NCI-H1417 (cell line): ENCODE results near the gene AKAP14.
"Not testable (repeated sequence)": the region's sequence is repeated elsewhere in the genome, so short reads cannot be mapped to it uniquely, and the experiment has no call there.

Experiments used
- DNase-seq, 3 experiments: peaks; one replicate each; lab custom pipeline; 2025; lab: John Stamatoyannopoulos, UW

Gene AKAP14

DNA sequence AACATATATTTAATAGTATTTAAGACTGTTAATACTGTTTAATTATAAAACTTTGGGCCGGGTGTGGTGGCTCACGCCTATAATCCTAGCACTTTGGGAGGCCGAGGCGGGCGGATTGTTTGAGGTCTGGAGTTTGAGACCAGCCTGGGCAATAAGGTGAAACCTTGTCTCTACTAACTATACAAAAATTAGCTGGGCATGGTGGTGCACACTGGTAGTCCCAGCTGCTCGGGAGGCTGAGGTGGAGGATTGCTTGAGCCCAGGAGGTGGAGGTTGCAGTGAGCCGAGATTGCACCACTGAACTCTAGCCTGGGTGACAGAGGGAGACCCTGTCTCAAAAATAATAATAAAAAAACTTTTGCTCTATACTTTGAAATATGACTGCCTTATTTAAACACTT lies 26.7 kb downstream of the AKAP14 start:
- DNase-seq = not testable (repeated sequence)

DNA sequence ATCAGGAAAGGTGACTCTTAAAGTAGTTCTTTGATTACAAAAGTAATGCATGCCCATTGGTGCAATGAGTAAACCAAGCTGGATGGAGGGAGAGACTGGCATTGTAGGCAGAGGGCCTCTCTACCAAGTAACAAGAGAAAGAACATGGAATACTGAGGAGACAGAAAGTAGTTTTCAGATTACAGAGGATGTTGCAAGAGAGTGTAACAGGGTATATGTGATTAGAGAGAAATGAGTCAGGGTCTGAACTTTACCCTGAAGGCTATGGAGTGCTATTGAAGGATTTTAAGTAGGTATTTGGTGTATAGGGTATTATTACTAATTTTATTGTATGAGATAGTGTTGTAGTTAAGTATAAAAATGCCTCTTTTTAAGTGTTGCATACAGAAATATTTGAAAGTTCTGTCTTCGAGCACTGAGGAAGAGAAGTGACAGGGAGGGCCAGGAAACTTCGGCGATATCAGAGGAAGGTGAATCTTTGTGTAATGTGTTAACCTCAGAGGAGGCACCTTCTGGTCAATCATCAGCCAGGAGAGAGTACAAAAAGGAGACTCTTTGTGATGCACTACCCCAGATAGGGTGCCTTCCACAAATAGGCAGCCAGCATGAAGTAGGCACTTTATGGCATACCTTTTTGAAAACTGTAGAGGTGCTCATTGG lies 39.7 kb downstream of the AKAP14 start:
- DNase-seq = no peak

GRCh38 chrX:119941336-119941735 lies 45.6 kb downstream of the AKAP14 start:
- no peak for DNase-seq

GRCh38 chrX:119942173-119942819 lies 46.6 kb downstream of the AKAP14 start:
- DNase-seq = no peak

DNA sequence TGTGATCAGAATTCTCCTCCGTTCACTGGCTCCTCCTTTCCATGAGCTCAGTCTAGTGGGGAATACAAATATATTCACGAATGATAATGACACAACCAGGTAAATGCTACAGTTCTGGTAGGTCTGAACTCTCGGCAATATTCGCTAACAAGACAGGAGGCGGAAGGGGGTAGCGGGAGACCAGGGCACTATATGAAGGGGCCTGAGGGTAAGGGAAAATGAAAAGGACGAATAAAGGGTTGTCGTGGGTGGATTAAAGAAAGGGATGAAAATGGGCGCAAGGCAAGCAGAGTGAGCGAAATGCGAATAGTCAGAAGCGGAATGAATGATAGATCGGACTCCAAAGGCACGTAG lies 47.1 kb downstream of the AKAP14 start:
- no peak for DNase-seq

DNA sequence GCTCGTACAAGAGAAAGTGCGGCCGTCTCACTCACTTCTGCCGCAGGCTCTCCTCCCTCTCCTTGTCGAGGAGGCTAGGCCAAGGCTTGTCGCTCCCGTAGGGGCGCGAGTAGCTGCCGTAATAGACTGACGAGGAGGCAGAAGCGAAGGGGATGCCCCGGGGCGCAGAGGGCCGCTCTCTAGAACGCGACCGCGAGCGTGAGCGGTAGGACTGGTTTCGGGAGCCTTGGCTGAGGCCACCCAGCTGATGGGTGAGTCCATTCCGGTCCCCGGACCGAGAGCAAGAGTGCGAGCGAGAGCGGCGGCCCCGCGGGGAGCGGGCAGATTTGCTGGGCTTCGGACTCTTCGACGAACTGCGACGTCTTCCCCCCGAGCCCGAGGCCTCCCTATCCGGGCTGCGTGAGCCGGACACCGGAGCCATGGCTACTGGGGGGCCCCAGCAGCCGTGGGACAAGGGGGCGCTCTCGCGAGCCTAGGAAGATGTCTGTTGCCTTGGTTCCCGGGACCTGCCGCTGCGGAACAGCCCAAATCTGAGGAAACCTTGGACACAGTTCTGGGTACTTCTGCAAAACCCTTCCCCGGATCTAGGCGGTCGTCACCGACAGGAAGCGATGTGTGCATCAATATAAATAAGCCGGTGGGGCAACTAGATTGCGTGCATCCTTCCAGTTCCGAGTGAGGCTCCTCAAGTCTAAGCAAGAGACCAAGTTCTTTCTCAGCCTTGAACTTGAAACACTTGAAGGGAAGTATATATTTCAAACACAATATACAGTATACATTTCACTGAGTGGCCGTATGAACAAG lies 47.7 kb downstream of the AKAP14 start, which contains the start of gene NKAP:
NKAP (minus strand) TSS at position 567 of the 804 bp plus-strand sequence; CDS start at position 421, 146 bp downstream.
- DNase-seq = peak; percentile 88 to 93 (median 91)

GRCh38 chrX:119945481-119945880 lies 49.8 kb downstream of the AKAP14 start:
- no peak for DNase-seq

- no peak for DNase-seq
These were observed 52.7 kb downstream of the AKAP14 start for GRCh38 chrX:119948381-119948780.

- no peak for DNase-seq
These were observed 58.7 kb downstream of the AKAP14 start for GRCh38 chrX:119954374-119954773.

DNA sequence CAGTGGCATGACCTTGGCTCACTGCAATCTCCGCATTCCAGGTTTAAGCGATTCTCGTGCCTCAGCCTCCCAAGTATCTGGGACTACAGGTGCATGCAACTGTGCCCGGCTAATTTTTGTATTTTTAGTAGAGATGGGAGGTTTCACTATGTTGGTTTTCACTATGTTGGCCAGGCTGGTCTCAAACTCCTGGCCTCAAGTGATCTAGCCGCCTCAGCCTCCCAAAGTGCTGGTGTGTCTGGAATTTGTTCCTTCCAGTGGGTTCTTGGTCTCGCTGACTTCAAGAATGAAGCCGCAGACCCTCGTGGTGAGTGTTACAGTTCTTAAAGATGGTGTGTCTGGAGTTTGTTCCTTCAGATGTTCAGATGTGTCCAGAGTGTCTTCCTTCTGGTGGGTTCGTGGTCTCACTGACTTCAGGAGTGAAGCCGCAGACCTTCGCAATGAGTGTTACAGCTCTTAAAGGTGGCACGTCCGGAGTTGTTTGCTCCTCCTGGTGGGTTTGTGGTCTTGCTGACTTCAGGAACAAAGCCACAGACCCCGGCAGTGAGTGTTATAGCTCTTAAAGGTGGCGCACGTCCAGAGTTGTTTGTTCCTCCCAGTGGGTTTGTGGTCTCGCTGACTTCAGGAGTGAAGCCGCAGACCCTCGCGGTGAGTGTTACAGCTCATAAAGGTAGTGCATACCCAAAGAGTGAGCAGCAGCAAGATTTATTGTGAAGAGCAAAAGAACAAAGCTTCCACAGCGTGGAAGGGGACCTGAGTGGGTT lies 60.3 kb downstream of the AKAP14 start:
- DNase-seq = not testable (repeated sequence)

DNA sequence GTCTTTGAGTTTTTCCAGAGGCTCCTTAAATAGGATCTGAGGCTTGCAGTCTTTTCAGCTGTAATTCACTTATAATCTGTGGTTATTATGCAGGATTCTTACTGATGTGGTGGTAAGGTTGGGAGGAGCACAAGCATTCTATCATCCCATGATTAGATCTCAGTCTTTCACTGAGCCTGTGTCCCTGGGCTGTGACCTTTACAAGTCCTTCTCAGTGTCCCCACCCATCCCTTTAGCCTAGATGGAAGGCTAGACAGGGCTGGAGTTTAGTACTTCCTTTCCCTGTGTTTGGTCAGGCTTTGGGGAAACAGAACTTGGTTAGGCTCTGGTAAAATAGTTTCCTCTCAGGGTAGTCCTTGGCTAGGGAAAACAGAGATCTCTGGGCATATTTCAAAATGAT lies 64.9 kb downstream of the AKAP14 start:
- DNase-seq = no peak

- DNase-seq = not testable (repeated sequence)
These were observed 71.1 kb downstream of the AKAP14 start for GRCh38 chrX:119966837-119967236.
